HG02642 (cell line): Measurements from ENCODE around the gene NPC1.

Experiments
- ATAC-seq: cut with Tn5 transposase; IDR thresholded peaks from one replicate; pipeline ENCODE4 v1.9.1; 2021; ENCODE audit warnings: mild to moderate bottlenecking; ENCODE audit not compliant: unreplicated experiment, poor library complexity

NPC1 gene

DNA sequence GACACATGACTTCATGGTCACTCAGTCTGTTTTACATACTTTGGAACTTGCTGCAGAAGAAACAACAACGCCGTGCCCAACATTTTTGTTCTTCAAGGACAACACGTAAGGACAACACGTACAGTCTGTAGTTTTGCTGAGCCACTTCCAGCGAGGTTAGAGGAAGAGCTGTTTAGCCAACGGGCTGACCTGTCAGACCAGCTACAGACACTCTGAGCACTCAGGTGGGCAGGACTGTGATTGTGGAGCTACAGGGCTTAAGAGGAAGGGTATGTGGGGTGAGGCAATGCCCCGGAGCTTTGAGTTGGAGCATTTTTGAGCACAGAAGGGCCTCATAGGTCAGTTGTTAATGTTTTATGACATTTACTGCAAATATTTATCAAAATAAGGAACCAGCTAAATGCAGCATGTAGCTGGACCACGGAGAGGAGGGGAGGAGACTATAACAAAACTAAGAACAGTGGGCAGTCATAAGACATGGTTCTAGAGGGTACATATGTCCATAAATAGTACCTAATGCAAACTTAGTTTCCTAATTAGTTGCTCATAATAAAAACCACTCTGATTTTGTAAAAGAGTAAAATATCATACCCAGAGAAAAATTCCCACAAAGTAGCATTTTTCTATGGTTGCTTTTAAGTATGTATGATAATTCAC, 26.3 kb upstream of the NPC1 start:
- no peak for ATAC-seq

DNA sequence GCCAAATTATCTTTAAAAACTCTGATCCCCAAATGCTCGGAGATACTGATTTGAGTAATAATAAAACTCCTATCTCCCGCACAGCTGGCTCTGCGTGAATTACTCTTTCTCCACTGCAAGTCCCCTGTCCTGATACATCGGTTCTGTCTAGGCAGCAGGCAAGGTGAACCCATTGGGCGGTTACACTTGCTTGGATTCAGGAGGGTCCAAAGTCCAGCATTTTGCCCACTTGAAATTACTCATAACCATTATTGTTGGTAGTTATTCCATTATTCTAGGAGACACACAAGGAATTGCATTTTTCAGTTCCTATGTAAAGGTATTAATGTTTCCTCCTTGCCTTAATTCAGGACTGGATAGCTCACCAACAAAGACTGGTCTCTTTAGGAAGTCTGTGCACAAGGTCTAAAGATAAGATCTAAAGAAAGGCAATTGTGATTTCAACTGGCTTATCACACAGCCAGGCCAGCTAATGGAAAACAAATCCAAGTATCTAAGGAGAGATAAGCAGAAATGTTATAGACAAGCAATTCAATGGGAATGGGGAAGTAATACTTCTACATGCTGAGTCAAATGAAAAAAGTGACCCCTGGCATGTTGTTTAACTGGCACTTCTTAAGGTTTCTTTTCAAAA, 23.2 kb upstream of the NPC1 start:
- ATAC-seq: no peak

- no peak for ATAC-seq
Measured at GRCh38 chr18:23608211-23608610, 21.9 kb upstream of the NPC1 start.

GRCh38 chr18:23605941-23606340, 19.6 kb upstream of the NPC1 start:
- no peak for ATAC-seq

- no peak for ATAC-seq
Measured at GRCh38 chr18:23599809-23600208, 13.5 kb upstream of the NPC1 start.

GRCh38 chr18:23596183-23596582, 9.9 kb upstream of the NPC1 start:
- ATAC-seq: no peak

- ATAC-seq: no peak
Measured at GRCh38 chr18:23595591-23595990, 9.3 kb upstream of the NPC1 start.

DNA sequence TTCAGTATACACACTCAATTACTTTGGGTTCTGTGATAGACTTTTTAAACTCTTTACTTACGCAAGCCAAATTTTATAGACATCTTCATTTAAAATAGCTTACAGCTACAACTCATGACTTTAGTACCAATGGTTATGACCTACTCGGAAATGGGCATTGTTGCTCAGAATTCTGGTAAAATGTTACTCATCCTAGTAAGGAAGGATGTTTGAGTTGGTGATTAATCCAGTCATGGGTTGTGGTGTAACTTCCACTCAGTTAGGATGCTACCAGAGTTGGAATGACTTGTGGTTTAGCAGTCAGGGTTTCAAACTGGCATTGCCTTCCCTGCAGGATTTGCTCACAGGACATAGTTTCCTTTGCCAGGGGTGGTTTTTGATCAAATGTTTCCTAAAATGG, 7.4 kb upstream of the NPC1 start:
- ATAC-seq: no peak

DNA sequence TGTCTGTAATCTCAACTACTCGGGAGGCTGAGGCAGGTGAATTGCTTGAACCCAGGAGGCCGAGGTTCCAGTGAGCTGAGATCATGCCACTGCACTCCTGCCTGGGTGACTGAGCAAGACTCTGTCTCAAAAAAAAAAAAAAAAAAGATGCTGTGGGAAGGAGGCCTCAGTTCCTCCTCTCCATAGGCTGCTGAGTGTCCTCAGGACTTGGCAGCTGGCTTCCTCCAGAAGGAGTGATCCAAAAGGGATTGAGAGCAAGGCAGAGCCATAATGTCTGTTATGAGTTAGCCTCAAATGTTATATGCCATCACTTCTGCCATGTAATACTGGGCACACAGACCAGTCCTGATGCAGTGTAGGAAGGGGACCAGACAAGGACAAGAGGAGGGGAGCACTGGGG, 6.6 kb upstream of the NPC1 start:
- no peak for ATAC-seq

- no peak for ATAC-seq
Measured at GRCh38 chr18:23591011-23591410, 4.7 kb upstream of the NPC1 start.

GRCh38 chr18:23588836-23589560, 2.7 kb upstream of the NPC1 start:
- no peak for ATAC-seq

DNA sequence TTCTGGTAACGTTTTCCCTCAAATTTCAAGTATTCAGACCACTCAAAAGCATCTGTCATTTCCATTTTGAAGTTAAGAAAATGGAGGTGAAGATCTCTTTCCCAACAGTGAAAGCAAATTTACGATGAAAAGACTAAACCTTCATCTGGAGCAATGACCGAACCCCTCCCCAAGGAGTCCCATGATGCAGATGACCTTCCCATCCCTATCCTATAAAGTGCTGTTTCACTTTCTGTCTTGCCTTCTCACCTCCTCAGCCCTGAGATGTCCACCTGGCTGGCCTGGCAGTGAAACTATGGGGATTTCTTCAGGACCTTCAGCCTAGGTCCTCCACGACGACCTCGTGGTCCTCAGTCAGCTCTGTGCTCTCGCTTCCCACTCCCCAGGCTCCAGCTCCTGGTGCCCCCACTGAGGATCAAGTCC, 925 bp upstream of the NPC1 start:
- ATAC-seq: no peak

DNA sequence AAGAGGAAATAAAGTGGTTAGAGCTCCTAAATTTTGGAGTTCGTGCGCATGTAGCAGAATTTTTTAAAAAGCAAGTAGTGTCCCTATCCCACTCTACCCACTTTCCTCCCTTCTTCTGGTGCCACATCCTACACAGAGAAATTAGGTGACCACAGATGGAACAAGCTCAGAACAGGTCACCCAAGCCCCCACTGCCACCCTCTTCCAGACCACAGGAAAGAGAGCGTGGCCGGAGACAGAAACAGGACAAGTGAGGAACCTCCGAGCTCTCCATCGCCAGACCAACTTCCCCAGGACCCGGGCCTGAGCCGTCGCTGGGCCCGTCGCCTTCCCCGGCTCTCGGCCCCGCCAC, 433 bp downstream of the NPC1 start:
- ATAC-seq: peak; percentile 30

- ATAC-seq: no peak
Measured at GRCh38 chr18:23585007-23585871, 1.1 kb downstream of the NPC1 start.

- no peak for ATAC-seq
Measured at GRCh38 chr18:23584019-23584983, 2.0 kb downstream of the NPC1 start.

- no peak for ATAC-seq
Measured at GRCh38 chr18:23583071-23583865, 3.0 kb downstream of the NPC1 start.

GRCh38 chr18:23580677-23581367, 5.5 kb downstream of the NPC1 start:
- ATAC-seq: no peak

GRCh38 chr18:23578891-23579653, 7.2 kb downstream of the NPC1 start:
- peak; percentile 10 for ATAC-seq
